GM18502 (cell line): ENCODE measurements around the gene BACH2.
A peak's percentile ranks its signal among the peaks of the same experiment; 100 is the strongest.
"Not testable (repeated sequence)": the region's sequence is repeated elsewhere in the genome, so short reads cannot be mapped to it uniquely, and the experiment has no call there.

Experiments used
- ATAC-seq: cut with Tn5 transposase; IDR thresholded peaks from one replicate; pipeline ENCODE4 v1.9.1; 2021; ENCODE audit warnings: mild to moderate bottlenecking; ENCODE audit not compliant: unreplicated experiment, poor library complexity

Gene BACH2

DNA sequence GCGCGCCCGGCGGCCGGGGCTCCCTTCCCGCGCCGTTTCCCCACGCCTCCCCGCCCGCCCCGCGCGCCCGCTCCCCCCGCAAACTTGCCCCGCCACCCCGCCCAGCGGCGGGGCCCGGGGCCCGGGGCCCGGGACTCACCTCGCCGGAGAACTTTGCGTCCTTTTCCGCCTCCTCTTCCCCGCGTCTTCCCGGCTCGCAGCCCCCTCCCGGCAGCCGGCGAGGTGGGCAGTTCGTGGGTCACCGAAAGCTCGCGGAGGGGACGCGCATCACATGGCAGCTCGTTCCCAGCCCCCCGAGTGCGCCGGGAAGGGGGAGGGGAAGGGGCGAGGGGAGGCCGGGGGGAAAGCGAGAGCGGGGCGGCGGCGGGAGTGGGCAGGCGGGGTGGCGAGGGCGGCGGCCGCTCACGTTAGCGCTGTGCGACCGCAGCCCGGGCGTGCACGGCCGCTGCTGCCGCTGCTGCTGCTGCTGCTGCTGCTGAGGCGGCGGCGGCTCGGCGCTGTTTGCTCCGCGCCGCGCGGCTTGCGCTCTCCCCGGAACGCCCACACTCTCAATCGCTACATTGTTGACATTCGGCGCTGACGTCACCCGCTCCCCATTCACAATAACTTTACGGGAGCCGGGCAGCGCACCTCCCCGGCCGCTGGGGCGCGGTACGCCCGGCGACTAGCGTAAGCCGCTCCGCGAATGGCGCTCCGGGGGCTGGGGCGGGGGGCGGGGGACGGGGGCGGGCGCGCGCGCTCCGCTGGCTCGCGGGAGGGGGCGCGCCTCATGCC is at the start of gene BACH2:
Gene BACH2, minus strand, starts transcription at position 503 of the 774 bp plus-strand sequence. CDS start 287,999 bp downstream, outside the sequence.
- peak; percentile 84 for ATAC-seq

DNA sequence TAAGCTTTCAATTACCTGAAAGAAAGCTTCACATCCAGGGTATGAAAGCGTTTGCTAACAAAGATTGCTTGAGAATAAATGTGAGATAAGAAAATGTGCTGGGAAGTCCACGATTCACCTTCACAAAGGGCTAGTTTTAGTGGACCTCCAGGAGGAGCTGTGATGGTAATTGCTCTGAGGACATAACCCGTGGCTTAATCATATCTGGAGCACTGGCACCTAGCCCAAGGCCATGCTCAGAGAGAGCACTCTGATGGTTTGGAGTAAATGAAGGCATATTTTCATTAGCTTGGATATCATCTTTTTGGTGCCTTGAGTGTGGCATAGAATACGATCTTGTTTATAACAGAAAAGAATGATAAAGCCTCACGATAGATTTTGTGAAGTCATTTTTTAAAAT is 46.9 kb upstream of the BACH2 start:
- ATAC-seq: no peak

DNA sequence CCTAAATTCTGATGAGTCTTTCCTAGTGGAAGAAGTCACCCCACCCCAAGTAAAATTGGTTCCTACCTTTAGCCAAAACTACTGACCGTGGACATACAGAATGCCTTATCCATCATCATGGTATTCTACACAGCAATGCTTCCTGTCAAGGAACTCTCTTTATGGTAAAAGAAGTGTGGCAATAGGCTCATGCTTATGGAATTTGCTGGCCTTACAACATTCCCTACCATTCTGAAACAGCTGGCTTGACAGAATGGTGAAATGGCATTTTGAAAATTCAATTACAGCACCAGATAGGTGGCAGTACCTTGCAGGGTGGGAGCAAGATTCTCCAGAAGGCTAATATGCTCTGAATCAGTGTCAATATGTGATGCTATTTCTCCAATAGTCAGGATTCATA is 41.8 kb upstream of the BACH2 start:
- no peak for ATAC-seq

DNA sequence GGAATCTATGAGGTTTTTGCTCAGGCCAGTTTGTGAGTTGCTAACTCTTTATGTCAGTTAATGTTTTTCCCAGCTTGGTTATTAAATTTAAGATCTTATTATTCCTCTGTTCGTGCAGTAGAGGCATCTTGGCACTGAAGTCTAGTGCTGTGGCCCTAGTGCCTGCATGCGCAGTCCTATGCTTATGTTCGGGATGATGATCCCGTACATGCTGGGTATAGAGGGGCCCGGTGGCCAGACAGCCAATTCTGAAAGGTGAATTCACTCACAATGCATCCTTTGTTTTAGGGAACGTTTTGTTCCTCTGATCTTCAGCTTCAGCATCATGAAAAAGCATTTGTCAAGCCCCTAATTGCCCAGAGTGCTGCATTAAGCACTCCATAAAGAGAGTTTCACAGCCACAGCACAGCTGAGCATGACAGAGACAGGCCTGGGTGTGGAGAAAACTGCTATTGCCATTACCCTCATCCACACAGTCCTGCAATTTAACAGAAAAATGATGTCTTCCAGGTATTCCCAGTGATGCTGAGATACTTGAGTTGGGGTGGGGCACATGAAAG is 39.8 kb upstream of the BACH2 start:
- no peak for ATAC-seq

DNA sequence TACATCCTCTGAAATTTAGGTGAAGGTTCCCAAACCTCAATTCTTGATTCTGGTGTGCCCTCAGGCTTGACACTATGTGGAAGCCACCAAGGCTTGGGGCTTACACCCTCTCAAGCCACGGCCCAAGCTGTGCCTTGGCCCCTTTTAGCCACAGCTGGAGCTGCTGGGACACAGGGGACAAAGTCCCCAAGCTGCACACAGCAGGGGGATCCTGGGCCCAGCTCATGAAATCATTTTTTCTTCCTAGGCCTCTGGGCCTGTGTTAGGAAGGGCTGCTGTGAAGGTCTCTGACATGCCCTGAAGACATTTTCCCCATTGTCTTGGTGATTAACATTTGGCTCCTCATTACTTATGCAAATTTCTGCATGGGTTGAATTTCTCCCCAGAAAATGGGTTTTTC is 37.3 kb upstream of the BACH2 start:
- no peak for ATAC-seq

DNA sequence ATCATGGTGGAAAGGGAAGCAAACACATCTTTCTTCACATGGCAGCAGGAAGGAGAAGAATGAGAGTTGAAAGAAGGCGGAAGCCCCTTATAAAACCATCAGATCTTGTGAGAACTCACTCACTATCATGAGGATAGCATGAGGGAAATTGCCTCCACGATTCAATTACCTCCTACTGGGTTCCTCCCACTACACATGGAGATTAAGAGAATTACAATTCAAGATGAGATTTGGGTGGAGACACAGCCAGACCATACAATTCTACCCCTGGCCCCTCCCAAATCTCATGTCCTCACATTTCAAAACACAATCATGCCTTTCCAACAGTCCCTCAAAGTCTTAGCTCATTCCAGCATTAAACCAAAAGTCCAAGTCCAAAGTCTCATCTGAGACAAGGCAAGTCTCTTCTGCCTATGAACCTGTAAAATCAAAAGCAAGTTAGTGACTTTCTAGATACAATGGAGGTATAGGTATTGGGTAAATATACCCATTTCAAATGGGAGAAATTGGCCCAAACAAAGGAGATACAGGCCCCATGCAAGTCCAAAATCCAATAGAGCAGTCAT is 36.4 kb upstream of the BACH2 start:
- ATAC-seq: not testable (repeated sequence)

DNA sequence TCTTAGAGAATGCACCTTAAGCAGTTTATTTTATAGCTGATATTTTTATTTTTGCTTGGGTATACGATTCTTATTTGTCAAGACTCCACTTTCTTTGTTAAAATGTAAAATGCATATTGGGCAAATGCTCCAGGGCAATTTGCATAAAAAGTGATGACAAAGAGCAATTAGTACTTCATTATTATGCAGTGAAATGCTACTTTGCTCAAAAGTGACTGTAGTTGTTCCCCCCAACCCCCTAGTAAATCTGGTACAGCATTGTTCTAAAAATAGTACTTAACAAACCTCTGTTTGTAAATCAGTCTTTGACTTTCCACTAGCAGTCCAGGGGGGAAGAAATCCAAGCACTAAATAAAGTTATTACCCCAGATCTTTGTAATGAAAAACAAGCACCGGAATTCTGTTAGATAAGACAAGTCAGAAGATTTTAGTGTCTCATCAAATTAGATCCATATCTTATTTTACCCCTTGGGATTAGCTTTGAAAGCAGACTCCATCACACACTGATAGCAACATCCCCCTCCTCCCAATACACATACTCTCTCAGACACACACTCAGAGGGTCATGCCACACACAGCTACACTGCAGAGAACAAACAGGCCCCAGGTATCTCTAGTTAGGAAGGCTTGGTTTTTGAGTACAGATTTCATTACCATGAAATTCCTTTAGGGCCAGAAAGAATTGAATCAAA is 32.9 kb upstream of the BACH2 start:
- no peak for ATAC-seq

DNA sequence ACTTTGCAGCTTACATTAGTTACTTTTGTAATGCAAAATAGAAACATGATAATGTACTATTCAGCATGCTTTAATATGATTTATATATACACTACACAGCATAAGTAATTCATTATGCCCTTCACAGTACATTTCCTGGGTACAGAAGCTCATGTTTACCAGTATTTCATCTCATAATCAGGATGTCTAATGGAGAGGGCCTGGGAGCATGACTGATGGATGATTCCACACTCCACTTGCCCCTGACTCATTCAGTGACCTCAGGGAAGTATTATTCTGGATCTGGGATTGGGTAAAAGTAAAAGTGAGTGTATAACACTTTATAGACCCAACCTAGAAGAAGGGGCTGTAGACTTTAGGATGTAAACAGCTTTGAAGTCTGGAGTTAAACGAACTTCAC is 31.4 kb upstream of the BACH2 start:
- ATAC-seq: no peak

DNA sequence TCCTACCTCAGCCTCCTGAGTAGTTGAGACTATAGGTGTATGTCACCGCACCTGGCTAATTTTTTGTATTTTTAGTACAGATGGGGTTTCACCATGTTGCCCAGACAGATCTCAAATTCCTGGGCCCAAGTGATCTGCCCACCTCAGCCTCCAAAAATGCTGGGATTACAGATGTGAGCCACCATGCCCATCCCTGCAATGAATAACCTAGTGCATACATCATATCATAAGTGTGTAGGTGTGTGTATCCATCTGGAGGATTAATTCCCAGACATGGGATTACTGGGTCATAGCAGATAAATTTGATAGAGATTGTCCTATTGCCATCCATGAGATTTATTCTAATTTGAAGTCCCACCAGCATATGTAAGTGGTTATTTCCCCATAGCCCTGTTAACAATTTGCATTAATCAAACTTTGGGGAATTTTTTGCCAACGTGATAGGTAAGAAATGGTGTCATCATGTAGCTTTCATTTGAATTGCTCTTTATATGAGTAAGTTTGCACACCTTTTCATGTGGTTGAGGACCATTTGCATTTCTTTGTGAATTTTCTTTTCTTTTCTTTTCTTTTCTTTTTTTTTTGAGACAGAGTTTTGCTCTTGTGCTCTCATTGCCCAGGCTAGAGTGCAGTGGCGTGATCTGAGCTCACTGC is 29.9 kb upstream of the BACH2 start:
- ATAC-seq: no peak

DNA sequence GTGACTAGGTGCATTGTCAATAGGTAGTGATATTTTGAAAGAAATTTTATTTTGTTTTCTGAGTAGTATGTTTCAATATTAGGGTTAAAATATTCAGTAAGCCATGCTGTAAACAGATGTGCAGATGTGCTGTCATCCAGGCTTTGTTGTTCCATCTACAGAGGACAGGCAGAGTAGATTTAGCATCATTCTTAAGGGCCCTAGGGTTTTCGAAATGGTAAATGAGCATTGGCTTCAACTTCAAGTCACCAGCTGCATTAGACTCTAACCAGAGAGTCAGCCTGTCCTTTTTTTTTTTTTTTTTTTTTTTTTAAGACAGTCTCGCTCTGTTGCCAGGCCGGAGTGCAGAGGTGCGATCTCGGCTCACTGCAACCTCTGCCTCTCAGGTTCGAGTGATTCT is 27.1 kb upstream of the BACH2 start:
- no peak for ATAC-seq

DNA sequence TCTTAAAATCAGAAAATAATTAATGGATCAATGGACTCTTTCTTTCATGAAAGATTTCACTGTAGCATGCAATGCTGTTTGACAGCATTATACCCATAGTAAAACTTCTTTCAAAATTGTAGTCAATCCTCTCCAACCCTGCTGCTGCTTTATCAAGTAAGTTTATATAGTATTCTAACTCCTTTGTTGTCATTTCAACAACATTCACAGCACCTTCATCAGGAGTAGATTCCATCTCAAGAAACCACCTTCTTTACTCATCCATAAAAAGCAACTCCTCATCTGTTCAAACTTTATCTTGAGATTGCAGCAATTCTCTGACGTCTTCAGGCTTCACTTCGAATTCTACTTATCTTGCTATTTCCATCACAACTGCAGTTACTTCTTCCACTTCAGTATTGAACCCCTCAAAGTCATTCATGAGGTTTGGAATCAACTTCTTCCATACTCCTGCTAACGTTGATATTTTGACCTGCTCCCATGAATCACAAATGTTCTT is 26.4 kb upstream of the BACH2 start:
- no peak for ATAC-seq

DNA sequence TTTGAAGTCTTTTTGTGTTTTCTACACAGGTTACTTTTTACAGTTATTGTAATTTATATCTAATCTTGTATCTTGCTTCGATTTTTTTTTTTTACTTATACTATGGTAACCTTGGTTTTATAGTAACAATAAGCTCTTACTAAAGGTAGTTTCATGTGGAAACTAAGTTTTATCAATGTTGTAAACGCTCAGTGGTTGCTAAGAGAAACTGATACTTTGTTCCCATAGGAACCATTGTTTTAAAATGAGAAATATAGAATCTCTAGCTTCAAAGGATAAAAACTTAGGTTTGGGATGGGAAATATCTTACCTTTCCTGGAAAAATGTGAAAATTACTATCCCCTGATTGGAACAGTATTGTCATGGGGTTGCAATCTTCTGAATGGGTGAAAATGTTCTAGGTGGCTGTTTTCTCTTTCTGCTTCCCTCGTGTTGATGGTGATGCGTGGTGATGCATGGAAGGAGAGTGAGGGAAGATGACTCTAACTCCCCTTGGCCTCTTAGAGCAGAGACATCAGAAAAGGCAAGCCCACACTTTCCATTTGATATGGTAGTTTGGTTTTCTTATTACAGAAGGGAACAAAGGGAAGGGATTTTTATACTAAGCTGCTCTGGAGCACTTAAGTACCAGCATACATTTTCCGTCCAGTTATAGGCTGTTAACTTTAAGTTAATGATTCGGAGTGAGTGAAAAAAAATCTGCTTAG is 23.5 kb upstream of the BACH2 start:
- no peak for ATAC-seq

DNA sequence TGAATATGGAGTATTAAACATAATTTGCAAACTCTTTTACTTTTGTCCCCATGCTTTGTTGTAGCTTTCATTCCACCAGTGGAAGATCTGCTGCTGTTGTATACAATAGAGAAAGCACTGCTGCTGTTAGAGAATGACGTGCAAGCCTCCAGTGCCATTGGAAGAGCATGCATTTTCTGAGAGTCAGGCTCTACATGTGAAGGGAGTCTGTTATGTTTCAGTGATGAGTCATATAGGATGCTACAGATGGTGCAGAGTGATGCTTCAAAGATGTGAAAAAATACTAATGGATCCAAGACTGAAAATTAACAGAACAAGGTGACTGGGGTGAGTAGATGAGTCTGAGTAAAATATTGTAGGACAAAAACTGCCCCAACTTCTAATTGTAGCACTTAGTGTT is 22.4 kb upstream of the BACH2 start:
- no peak for ATAC-seq

DNA sequence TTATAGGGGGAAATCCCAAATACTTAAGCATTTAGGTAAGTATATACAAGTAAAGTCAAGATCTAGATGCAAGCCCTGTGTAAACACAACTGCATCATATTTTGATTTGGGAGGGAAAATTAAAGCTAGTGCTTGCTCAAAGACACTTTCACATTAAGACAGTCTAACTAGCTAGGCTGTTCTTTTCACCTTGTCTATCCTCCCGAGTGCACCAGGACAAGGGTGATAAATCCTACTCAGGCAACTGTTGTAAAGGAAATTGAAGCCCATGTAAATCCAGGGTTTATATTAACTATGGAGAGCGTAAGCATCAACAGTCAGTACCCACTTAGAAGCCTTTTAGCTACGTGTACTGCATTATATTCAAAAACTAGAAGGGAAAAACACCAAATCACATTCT is 19.3 kb upstream of the BACH2 start:
- ATAC-seq: no peak

DNA sequence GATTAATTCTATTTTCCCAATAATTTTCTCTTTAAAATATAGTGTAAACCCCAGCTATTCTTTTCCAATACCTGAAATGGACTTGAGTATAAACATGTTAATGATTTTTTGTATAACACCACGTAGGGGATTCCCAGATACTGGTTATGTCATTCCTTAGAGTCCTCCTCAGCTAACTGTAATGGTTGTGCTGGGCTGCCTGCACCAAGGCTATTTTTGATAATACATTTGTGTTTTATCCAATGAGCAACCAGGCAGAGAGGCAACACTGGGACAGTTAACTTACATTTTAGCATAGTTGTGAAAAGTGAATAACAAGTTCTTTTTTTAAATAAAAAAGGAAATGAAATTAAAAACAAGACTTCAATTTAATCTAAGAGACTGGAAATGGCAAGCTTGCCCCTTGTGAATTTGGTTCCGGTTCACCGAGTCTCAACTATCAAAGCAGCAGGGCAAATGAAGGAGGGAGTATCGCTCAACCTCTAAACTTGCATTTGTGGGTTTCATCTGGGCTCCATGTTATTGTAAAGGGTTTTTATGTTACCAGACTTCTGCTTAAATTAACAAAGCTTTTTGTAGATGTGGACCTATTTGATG is 18.8 kb upstream of the BACH2 start:
- ATAC-seq: no peak

DNA sequence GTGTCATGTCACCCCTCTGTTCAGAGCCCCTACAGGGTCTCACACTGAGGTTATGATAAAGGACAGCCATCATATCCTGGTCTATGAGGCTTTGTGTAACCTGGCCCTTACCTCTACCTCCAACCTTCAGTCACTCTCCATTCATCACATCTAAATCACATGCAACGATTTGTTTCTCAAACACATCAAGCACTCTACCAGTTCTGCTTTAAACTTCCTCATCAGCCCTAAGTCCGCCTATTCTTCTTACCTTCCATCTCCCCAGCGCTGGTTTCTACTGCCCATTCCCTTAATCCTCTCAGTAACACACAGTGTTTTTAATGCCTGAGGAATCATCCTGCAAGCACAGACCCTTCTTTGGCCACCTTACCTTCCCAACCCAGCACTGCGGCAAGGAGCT is 17.9 kb upstream of the BACH2 start:
- no peak for ATAC-seq

DNA sequence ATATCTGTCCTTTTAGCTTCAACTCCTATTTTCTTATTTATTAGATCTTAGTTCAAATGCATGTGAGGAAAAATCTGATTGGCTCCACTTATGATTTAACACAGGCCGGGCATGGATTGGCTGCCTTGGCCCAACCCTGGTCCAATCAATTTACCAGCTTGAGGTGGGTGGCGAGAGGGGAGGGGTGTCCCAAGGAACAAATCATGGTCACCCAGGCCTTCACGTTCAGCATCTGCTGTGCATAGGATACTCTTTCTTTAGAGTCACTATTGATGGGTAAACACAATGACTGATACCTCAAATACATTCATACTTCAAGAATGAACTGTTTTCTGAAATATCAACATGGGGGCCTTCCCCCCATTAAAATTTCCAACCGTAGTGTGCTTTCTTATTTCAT is 14.9 kb upstream of the BACH2 start:
- no peak for ATAC-seq

DNA sequence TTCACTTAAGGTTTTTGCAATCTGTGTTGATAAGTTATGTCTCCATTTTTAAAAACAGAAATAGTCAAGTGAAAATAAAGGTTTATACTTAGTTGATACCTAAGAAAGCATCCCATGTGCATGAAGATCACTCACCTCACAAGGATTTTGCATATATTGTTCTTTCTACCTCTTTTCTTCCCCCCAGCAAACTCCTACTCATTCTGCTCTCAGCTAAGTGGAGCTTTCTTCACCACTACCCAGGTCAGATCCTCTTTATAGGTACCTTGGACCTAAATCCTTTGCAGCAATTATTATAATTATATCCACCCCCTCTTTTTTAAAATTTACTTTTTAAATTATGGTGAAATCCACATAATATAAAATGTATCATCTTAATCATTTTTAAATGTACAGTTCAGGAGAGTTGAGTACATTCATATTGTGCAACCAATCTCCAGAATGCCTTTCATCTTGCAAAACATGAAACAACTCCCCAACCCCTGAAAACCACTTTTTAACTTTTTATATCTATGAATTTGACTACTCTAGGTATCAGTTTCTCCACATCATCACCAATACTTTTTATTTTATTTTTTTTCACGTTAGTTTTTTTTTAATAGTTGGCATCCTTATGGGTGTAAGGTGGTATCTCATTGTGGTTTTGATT is 9.3 kb upstream of the BACH2 start:
- ATAC-seq: no peak

DNA sequence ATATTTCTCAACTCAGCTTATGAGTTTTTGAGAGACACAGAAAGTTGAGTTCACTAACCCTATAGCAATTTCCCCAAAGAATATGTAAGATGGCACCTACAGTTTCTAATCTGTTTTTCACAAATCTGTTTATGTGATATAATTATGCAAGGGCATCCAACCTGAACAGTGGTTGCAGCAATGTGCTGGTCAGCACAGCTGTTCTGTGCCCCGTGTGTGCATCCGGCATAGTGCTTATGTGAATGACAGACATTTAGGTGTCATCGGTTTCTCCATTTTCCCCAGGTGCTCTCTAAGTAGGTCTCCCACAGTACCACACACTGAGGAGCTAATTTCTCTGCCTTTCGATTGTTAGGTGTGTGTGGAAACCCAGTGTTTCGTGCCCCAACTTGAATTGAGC is 7.7 kb upstream of the BACH2 start:
- peak; percentile 45 for ATAC-seq
